A549 (cell line): ENCODE data around the gene ANK3. TPM values are rescaled to one million over a fixed set of nuclear protein-coding genes. Genes with fewer than 3 reads are reported as not detected.
A peak's percentile ranks its signal among the peaks of the same experiment; 100 is the strongest.

Experiments
- ATAC-seq, 2 experiments: fragments of 200-7000 bp in 1 of 2; fragments of >200 bp in 1 of 2; cut with Nextera tagmentation in 1 of 2; cut with Tn5 transposase in 1 of 2; 3 replicates each; pipeline versions ENCODE4 v1.8.0 to v1.9.1; 2018 to 2020; ENCODE audit warnings: mild to moderate bottlenecking in 1 of 2, moderate library complexity in 1 of 2
- CTCF ChIA-PET: fragments of 300-600 bp; sonication (Branson Sonifier 250); formaldehyde crosslinking; extraction: SDS; loops from one replicate; lab custom pipeline; 2021; ENCODE audit warnings: antibody characterized with exemption, inconsistent platforms; lab: Yijun Ruan, JAX
- POLR2A ChIA-PET: fragments of 350-600 bp; formaldehyde crosslinking; extraction: SDS; loops from one replicate; lab custom pipeline; 2021; ENCODE audit warnings: antibody characterized with exemption, inconsistent platforms; lab: Yijun Ruan, JAX
- DNase-seq, 2 experiments: peaks; one replicate each; pipeline versions ENCODE4 v3.0.0 to v3.0.0-alpha.2; 2011 to 2016; ENCODE audit warnings: low read depth in 1 of 2, low spot score in 1 of 2
- FAIRE-seq: peaks from 2 replicates; lab custom pipeline; 2011; peaks lifted over from hg19 to GRCh38; lab: Jason Lieb, UNC
- H3K27ac ChIP-seq, 2 experiments: fragments of >200 bp; sonication (Bioruptor Twin); formaldehyde crosslinking; 3 replicates each; pipeline ENCODE4 v1.5.1; 2016 to 2017
- H3K4me1 ChIP-seq: fragments of >200 bp; sonication (Bioruptor Twin); formaldehyde crosslinking; 3 replicates; pipeline ENCODE4 v1.6.1; 2016
- H3K4me2 ChIP-seq: fragments of >200 bp; sonication (Bioruptor Twin); formaldehyde crosslinking; 3 replicates; pipeline ENCODE4 v1.6.1; 2016
- H3K4me3 ChIP-seq: fragments of >200 bp; sonication (Bioruptor Twin); formaldehyde crosslinking; 3 replicates; pipeline ENCODE4 v1.5.1; 2016
- H3K9me3 ChIP-seq: fragments of >200 bp; sonication (Bioruptor Twin); formaldehyde crosslinking; 3 replicates; pipeline ENCODE4 v1.6.1; 2016
- BCL3 ChIP-seq: fragments of >200 bp; sonication (Bioruptor Twin); formaldehyde crosslinking; IDR thresholded peaks from 3 replicates; pipeline ENCODE4 v1.6.1; 2016
- CBX2 ChIP-seq: fragments of 200-600 bp; sonication (generic); IDR thresholded peaks from 2 replicates; pipeline ENCODE4 v1.6.1; 2016; ENCODE audit warnings: low read depth, mild to moderate bottlenecking, borderline replicate concordance
- CEBPB ChIP-seq, 2 experiments: fragments of >200 bp in 1 of 2; sonication (Bioruptor Twin) in 1 of 2; formaldehyde crosslinking in 1 of 2; IDR thresholded peaks; 2 replicates each; pipeline ENCODE4 v1.6.1; 2012 to 2016
- CHD4 ChIP-seq: fragments of 200-600 bp; sonication (generic); IDR thresholded peaks from 2 replicates; pipeline ENCODE4 v1.6.1; 2016; ENCODE audit warnings: antibody characterized with exemption, mild to moderate bottlenecking, borderline replicate concordance
- EHF ChIP-seq: fragments of 250-450 bp; sonication (Bioruptor Pico); IDR thresholded peaks from 2 replicates; pipeline ENCODE4 v1.5.0; 2020; ENCODE audit warnings: mild to moderate bottlenecking
- EHMT2 ChIP-seq: fragments of 200-600 bp; sonication (generic); IDR thresholded peaks from 2 replicates; pipeline ENCODE4 v1.6.1; 2016; ENCODE audit warnings: antibody characterized with exemption, low read depth, mild to moderate bottlenecking, moderate library complexity
- ESRRA ChIP-seq: fragments of 150-350 bp; IDR thresholded peaks from 2 replicates; pipeline ENCODE4 v1.6.1; 2014; ENCODE audit warnings: mild to moderate bottlenecking, low read length, borderline replicate concordance
- FOSB ChIP-seq: fragments of 250-450 bp; sonication (Bioruptor Pico); IDR thresholded peaks from 2 replicates; pipeline ENCODE4 v1.5.0; 2020; ENCODE audit warnings: mild to moderate bottlenecking, moderate library complexity
- FOSL2 ChIP-seq, 2 experiments: fragments of 450-650 bp in 1 of 2; fragments of >200 bp in 1 of 2; sonication (Bioruptor Twin) in 1 of 2; formaldehyde crosslinking; IDR thresholded peaks; 2 replicates each; pipeline versions ENCODE4 v1.5.0 to v1.6.1; 2016 to 2020; ENCODE audit warnings: mild to moderate bottlenecking in 1 of 2, moderate library complexity in 1 of 2
- GATA3 ChIP-seq: IDR thresholded peaks from 2 replicates; pipeline ENCODE4 v1.6.1; 2012; ENCODE audit warnings: borderline replicate concordance
- HDAC2 ChIP-seq: fragments of 200-600 bp; sonication (generic); IDR thresholded peaks from 2 replicates; pipeline ENCODE4 v1.6.1; 2016
- HOXB13 ChIP-seq: fragments of 250-450 bp; sonication (Bioruptor Pico); IDR thresholded peaks from 2 replicates; pipeline ENCODE4 v1.5.0; 2020; ENCODE audit warnings: low read depth, mild to moderate bottlenecking, moderate library complexity
- KDM1A ChIP-seq: fragments of 200-600 bp; sonication (generic); IDR thresholded peaks from 2 replicates; pipeline ENCODE4 v1.6.1; 2016; ENCODE audit warnings: low read depth, mild to moderate bottlenecking
- NFE2L2 ChIP-seq: fragments of 150-350 bp; conservative IDR thresholded peaks from 2 replicates; pipeline ENCODE4 v1.6.1; 2014; ENCODE audit warnings: low read length
- PBX3 ChIP-seq: IDR thresholded peaks from 2 replicates; pipeline ENCODE4 v1.6.1; 2012
- PHF8 ChIP-seq: fragments of 200-600 bp; sonication (generic); IDR thresholded peaks from 2 replicates; pipeline ENCODE4 v1.6.1; 2016; ENCODE audit warnings: low read depth, mild to moderate bottlenecking, antibody characterized with exemption, moderate library complexity, borderline replicate concordance
- POLR2AphosphoS2 ChIP-seq: conservative IDR thresholded peaks from 2 replicates; pipeline ENCODE4 v1.6.1; 2012; ENCODE audit warnings: low read length, improper control_type of control experiment, inconsistent platforms
- RARB ChIP-seq: fragments of 250-450 bp; sonication (Bioruptor Pico); IDR thresholded peaks from 2 replicates; pipeline ENCODE4 v1.8.0; 2021; ENCODE audit warnings: mild to moderate bottlenecking, moderate library complexity
- RFX5 ChIP-seq: fragments of 450-650 bp; IDR thresholded peaks from 2 replicates; pipeline ENCODE4 v1.7.1; 2014; ENCODE audit warnings: antibody characterized with exemption, mild to moderate bottlenecking, moderate library complexity
- TFCP2L1 ChIP-seq: fragments of 250-450 bp; sonication (Bioruptor Pico); IDR thresholded peaks from 2 replicates; pipeline ENCODE4 v1.5.0; 2021; ENCODE audit warnings: mild to moderate bottlenecking
- TP53 ChIP-seq: fragments of 250-450 bp; sonication (Bioruptor Pico); IDR thresholded peaks from 2 replicates; pipeline ENCODE4 v1.5.0; 2021; ENCODE audit warnings: mild to moderate bottlenecking, moderate library complexity
- ZFP36 ChIP-seq: fragments of 450-650 bp; IDR thresholded peaks from 2 replicates; pipeline ENCODE4 v1.6.1; 2014; ENCODE audit warnings: borderline replicate concordance; ENCODE audit not compliant: partially characterized antibody
- WGBS: methylation state at CpG from one replicate; pipeline ENCODE4 v1.1.6; 2017; ENCODE audit errors: missing lambda C conversion rate; 5-methylcytosine and 5-hydroxymethylcytosine counted together
- polyA plus RNA-seq, 4 experiments: library from polyadenylated mRNA; depleted of rRNA in 3 of 4; stranded (reverse); fragments of >200 nt; fragmentation: RNase III in 1 of 4; extraction: RNeasy Plus Mini Kit Qiagen cat#74134 plus additional on column Dnase treatment in 1 of 4; gene quantifications; 2 replicates in 3 of 4; 3 replicates in 1 of 4; pipeline ENCODE4 v1.2.3, GENCODE V29; 2011 to 2017

The ANK3 gene
- polyA plus RNA-seq, 2 of the 4 experiments (the other 2 are of a cell fraction): 0.56 to 5.4 TPM

GRCh38 chr10:60138842-60139241 lies 250.8 kb downstream of the ANK3 start:
- FAIRE-seq (no peak), DNase-seq (no peak), ATAC-seq (no peak)
- ChIA-PET CTCF (interaction anchor here (1.8 kb wide), 1 partner anchor 12 kb away, joined by 6 read pairs; no protein-coding TSS in a partner anchor), POLR2A (no interaction called here)
- no peak for TF ChIP-seq ZFP36
- TF ChIP-seq TFCP2L1 (CRISPR knock-in tag): no peak
- TF ChIP-seq FOSL2 (IDR thresholded peaks at IDR 0.05): no peak
- no peak for TF ChIP-seq FOSL2 (CRISPR knock-in tag; IDR thresholded peaks at IDR 0.05)
- TF ChIP-seq GATA3: no peak
- TF ChIP-seq ESRRA: no peak
- TF ChIP-seq FOSB: no peak
- Histone ChIP-seq H3K4me1 (peaks cover 49% of the 10 kb centered on the region), H3K9me3 (no peaks in the 10 kb centered on the region), H3K4me2 (peak overlapping the region; percentile 73; the same call in 2 of the 3 replicates), H3K27ac (no peak overlapping the region; a peak in 1 of 6 replicates), H3K4me3 (no peak overlapping the region)
- WGBS: 94% methylated on average over 5 of the region's 5 CpGs

- Histone ChIP-seq H3K4me1 (peaks cover 49% of the 10 kb centered on the region), H3K4me2 (peak overlapping the region; percentile 73), H3K27ac (peak overlapping the region in 1 of 2 experiments; percentile 26; a peak in 1 of 6 replicates), H3K9me3 (no peaks in the 10 kb centered on the region), H3K4me3 (no peak overlapping the region)
- ATAC-seq (no peak), DNase-seq (no peak), FAIRE-seq (no peak)
- POLR2A ChIA-PET: no interaction called here
- CTCF ChIA-PET: interaction anchor here (0.6 to 1.8 kb wide), 3 partner anchors 11 to 23 kb away, joined by 3 to 6 read pairs (median 4); no protein-coding TSS in a partner anchor
- no peak for TF ChIP-seq NFE2L2
- TF ChIP-seq EHF (CRISPR knock-in tag): no peak
- TF ChIP-seq PHF8: no peak
- no peak for TF ChIP-seq HOXB13 (CRISPR knock-in tag)
- TF ChIP-seq CBX2: no peak
- TF ChIP-seq RFX5: no peak
- TF ChIP-seq CEBPB (IDR thresholded peaks at IDR 0.05): no peak
- TF ChIP-seq TP53 (CRISPR knock-in tag): no peak
- no peak for TF ChIP-seq BCL3
- TF ChIP-seq EHMT2: no peak
- TF ChIP-seq ZFP36: no peak
Measured at GRCh38 chr10:60138026-60138425, 251.6 kb downstream of the ANK3 start.

GRCh38 chr10:60137292-60137992 lies 252.2 kb downstream of the ANK3 start:
- Histone ChIP-seq H3K4me1 (peaks cover 49% of the 10 kb centered on the region), H3K27ac (peak overlapping the region in 1 of 2 experiments; percentile 26; a peak in 2 of 6 replicates), H3K4me2 (peak overlapping the region; percentile 73), H3K4me3 (no peak overlapping the region)
- no peak for FAIRE-seq
- TF ChIP-seq FOSL2 (IDR thresholded peaks at IDR 0.05) (no peak), FOSL2 (CRISPR knock-in tag; IDR thresholded peaks at IDR 0.05) (peak; percentile 59), CHD4 (no peak), POLR2AphosphoS2 (no peak)
- TF ChIP-seq, all 56 proteins: peak for 1
- no peak for DNase-seq
- POLR2A ChIA-PET: no interaction called here
- ATAC-seq: no peak
- no peaks in the 10 kb centered on the region for H3K9me3 ChIP-seq
- 91% methylated on average over 2 of the region's 2 CpGs for WGBS
- CTCF ChIA-PET: interaction anchor here (0.6 to 1.1 kb wide), 3 partner anchors 18 to 304 kb away, joined by 3 to 4 read pairs (median 3); no protein-coding TSS in a partner anchor

GRCh38 chr10:60135020-60135419 lies 254.7 kb downstream of the ANK3 start:
- Histone ChIP-seq H3K4me3 (no peak overlapping the region), H3K9me3 (no peaks in the 10 kb centered on the region), H3K27ac (no peak overlapping the region), H3K4me1 (peaks cover 41% of the 10 kb centered on the region), H3K4me2 (no peak overlapping the region)
- ChIA-PET CTCF (interaction anchor here (1.3 kb wide), 1 partner anchor 20 kb away, joined by 3 read pairs; no protein-coding TSS in a partner anchor), POLR2A (no interaction called here)
- FAIRE-seq (no peak), DNase-seq (no peak), ATAC-seq (no peak)
- 84% methylated on average over 3 of the region's 3 CpGs for WGBS
- TF ChIP-seq RARB (CRISPR knock-in tag): no peak
- TF ChIP-seq CEBPB (IDR thresholded peaks at IDR 0.05): no peak
- TF ChIP-seq PBX3: no peak
- no peak for TF ChIP-seq GATA3
- no peak for TF ChIP-seq ESRRA
- no peak for TF ChIP-seq TP53 (CRISPR knock-in tag)
- no peak for TF ChIP-seq KDM1A
- TF ChIP-seq POLR2AphosphoS2: no peak
- TF ChIP-seq BCL3: no peak
- no peak for TF ChIP-seq HDAC2
